ENCODE measurements around the gene NTRK1. TPM values are rescaled to one million over a fixed set of nuclear protein-coding genes. Genes with fewer than 3 reads are reported as not detected.

NTRK1 gene
- total RNA-seq, 1 experiment from 2014 or later, result 0.24 TPM

DNA sequence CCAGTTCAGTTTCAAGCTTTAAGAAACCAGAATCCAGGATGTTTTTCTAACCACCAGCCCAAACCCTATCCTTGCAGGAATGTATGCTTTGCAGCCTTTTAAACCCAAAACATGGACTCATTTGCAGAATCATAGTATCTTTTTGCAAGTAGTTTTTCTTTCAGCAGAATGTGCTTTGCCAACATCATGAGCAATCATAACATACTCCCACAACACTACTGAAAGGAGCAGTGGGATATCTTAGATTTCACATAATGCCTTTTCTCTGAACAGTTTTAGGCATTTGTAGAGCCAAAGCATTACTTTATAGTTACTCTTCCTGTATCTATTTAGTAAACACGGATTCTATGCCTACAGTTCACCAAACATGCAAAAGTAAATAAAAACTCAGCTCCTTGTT, 34.0 kb upstream of the NTRK1 start:
- WGBS (ENCODE audit: extremely low coverage, insufficient read length, low lambda C conversion rate), result no CpG with 5 or more reads among the region's 1 CpG

More for the DNA sequence above, 34.0 kb upstream of the NTRK1 start:
- Histone ChIP-seq H3K79me2 (ENCODE audit: insufficient read depth, low read length) (no peaks in the 10 kb centered on the region), H3K27me3 (ENCODE audit: insufficient read depth, low read length) (no peaks in the 10 kb centered on the region; the same call in 1 of the 2 replicates), H4K5ac (ENCODE audit: insufficient read length, low read depth, low read length) (no peak overlapping the region), H3K9ac (ENCODE audit: extremely low read depth, insufficient read length, low read length) (no peak overlapping the region), H2AFZ (ENCODE audit: low read length) (no peak overlapping the region), H3K23me2 (ENCODE audit: insufficient read length, low read depth, low read length, poor library complexity, severe bottlenecking) (no peaks in the 10 kb centered on the region), H2BK20ac (ENCODE audit: low read depth, low read length, poor library complexity, severe bottlenecking) (no peak overlapping the region), H3K18ac (ENCODE audit: insufficient read length, low read depth, low read length) (no peak overlapping the region), H4K8ac (replicated peaks; ENCODE audit: insufficient read length, low read depth, low read length) (no peak overlapping the region), H4K20me1 (ENCODE audit: control insufficient read depth, insufficient read depth, insufficient read length) (no peaks in the 10 kb centered on the region), H3K4me1 (ENCODE audit: insufficient read depth, low read length) (no peaks in the 10 kb centered on the region), H2BK12ac (ENCODE audit: insufficient read length, low read depth, low read length) (no peak overlapping the region), H4K91ac (ENCODE audit: insufficient read length, low read depth, low read length) (no peak overlapping the region), H3K14ac (ENCODE audit: insufficient read depth, low read length) (no peak overlapping the region), H2BK120ac (ENCODE audit: low read depth, low read length, poor library complexity, severe bottlenecking) (no peak overlapping the region), H3K56ac (ENCODE audit: insufficient read length, low read depth, low read length) (no peak overlapping the region), H2AK5ac (ENCODE audit: insufficient read length, low read length) (no peak overlapping the region), H3K27ac (ENCODE audit: insufficient read length, low read depth, low read length) (no peak overlapping the region), H2BK15ac (ENCODE audit: low read depth, low read length) (no peak overlapping the region), H2BK5ac (ENCODE audit: insufficient read length, low read length) (no peak overlapping the region), H3K4ac (ENCODE audit: low read depth, low read length) (no peak overlapping the region), H3K79me1 (ENCODE audit: insufficient read depth, low read depth, low read length, poor library complexity, severe bottlenecking) (no peaks in the 10 kb centered on the region), H3K23ac (ENCODE audit: insufficient read length, low read depth, low read length) (no peak overlapping the region), H3K9me3 (ENCODE audit: control insufficient read depth, low read depth, low read length) (no peaks in the 10 kb centered on the region), H3T11ph (ENCODE audit: low read length) (no peak overlapping the region), H3K4me2 (ENCODE audit: insufficient read depth, insufficient read length, low read length) (no peak overlapping the region)
- H3K4me3 Mint-ChIP-seq, result no peak overlapping the region
- H3K27me3 Mint-ChIP-seq (ENCODE audit: low read depth), result peaks cover 53% of the 10 kb centered on the region
- H3K9me3 Mint-ChIP-seq, result no peaks in the 10 kb centered on the region
- peaks cover 0 to 5% of the 10 kb centered on the region in 2 experiments; a peak in 2 of 4 replicates for H3K4me1 Mint-ChIP-seq
- H3K36me3 Mint-ChIP-seq (ENCODE audit: insufficient read depth in 1 of 3, low read depth in 3 of 3), result no peaks in the 10 kb centered on the region
- no peak for DNase-seq
- no peak overlapping the region for H3K27ac Mint-ChIP-seq
- TF ChIP-seq, protein P1, sequence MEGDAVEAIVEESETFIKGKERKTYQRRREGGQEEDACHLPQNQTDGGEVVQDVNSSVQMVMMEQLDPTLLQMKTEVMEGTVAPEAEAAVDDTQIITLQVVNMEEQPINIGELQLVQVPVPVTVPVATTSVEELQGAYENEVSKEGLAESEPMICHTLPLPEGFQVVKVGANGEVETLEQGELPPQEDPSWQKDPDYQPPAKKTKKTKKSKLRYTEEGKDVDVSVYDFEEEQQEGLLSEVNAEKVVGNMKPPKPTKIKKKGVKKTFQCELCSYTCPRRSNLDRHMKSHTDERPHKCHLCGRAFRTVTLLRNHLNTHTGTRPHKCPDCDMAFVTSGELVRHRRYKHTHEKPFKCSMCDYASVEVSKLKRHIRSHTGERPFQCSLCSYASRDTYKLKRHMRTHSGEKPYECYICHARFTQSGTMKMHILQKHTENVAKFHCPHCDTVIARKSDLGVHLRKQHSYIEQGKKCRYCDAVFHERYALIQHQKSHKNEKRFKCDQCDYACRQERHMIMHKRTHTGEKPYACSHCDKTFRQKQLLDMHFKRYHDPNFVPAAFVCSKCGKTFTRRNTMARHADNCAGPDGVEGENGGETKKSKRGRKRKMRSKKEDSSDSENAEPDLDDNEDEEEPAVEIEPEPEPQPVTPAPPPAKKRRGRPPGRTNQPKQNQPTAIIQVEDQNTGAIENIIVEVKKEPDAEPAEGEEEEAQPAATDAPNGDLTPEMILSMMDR (conservative IDR thresholded peaks at IDR 0.05), result no peak

Data from H9 (cell line).